ENCODE measurements around the gene C14orf39.

Gene C14orf39

GRCh38 chr14:60485598-60486251 lies at the start of gene C14orf39:
C14orf39 (minus strand) TSS chr14:60486063; CDS start chr14:60485078, 985 bp downstream.
- no peak for DNase-seq

- no peak for DNase-seq
These were observed 46.6 kb upstream of the C14orf39 start for GRCh38 chr14:60532442-60532841.

- no peak for DNase-seq
These were observed 29.8 kb upstream of the C14orf39 start for GRCh38 chr14:60515511-60516289.

GRCh38 chr14:60514741-60515491 lies 29.1 kb upstream of the C14orf39 start:
- DNase-seq = no peak

GRCh38 chr14:60514378-60514740 lies 28.5 kb upstream of the C14orf39 start:
- DNase-seq = no peak

- no peak for DNase-seq
These were observed 27.2 kb upstream of the C14orf39 start for GRCh38 chr14:60512973-60513571.

- no peak for DNase-seq
These were observed 26.3 kb upstream of the C14orf39 start for GRCh38 chr14:60512126-60512525.

- DNase-seq = no peak
These were observed 25.2 kb upstream of the C14orf39 start for GRCh38 chr14:60510951-60511599.

- DNase-seq = no peak
These were observed 24.5 kb upstream of the C14orf39 start for GRCh38 chr14:60510254-60510950.

GRCh38 chr14:60509438-60510253 lies 23.8 kb upstream of the C14orf39 start:
- DNase-seq = no peak

GRCh38 chr14:60508707-60509437 lies 23.0 kb upstream of the C14orf39 start, which contains the start of gene SIX6:
SIX6 (plus strand) TSS chr14:60509146; CDS start chr14:60509399, 253 bp downstream.
- DNase-seq = no peak

GRCh38 chr14:60508363-60508706 lies 22.5 kb upstream of the C14orf39 start:
- DNase-seq = no peak

GRCh38 chr14:60506985-60507829 lies 21.3 kb upstream of the C14orf39 start:
- DNase-seq = no peak

- DNase-seq = no peak
These were observed 20.7 kb upstream of the C14orf39 start for GRCh38 chr14:60506462-60506984.

GRCh38 chr14:60506010-60506409 lies 20.1 kb upstream of the C14orf39 start:
- no peak for DNase-seq

GRCh38 chr14:60505448-60505847 lies 19.6 kb upstream of the C14orf39 start:
- DNase-seq = no peak

- DNase-seq = no peak
These were observed 16.7 kb upstream of the C14orf39 start for GRCh38 chr14:60502541-60502940.

- DNase-seq = no peak
These were observed 10.1 kb upstream of the C14orf39 start for GRCh38 chr14:60495946-60496345.

- DNase-seq = no peak
These were observed 4.4 kb upstream of the C14orf39 start for GRCh38 chr14:60490270-60490669.

All from 8988T (cell line).